ENCODE results near the gene CILP. TPM values are rescaled to one million over a fixed set of nuclear protein-coding genes. Genes with fewer than 3 reads are reported as not detected.

CILP gene
- total RNA-seq, 1 donor from 2014 or later = not detected

DNA sequence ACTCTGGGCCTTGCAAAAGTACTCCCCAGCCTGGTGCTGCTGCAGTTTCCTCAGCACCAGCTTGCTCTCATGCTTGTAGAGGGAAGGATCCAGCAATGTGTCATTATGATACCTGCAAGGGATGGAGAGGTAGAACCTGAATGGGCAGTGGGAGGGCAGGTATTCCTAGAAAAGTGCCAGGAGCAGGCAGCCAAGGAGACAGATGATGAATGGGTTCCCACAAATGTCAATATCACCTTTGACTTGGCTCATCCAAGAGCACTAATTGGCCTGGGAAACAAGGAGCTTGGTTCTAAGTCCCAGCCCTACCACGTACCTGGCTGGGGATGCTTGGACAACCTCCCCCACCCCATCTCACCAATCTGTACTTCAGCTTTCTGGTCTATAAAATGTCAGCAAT lies 9.4 kb downstream of the CILP start:
- H3K4me3 Mint-ChIP-seq (ENCODE audit: unreplicated experiment) = no peak overlapping the region
- TF ChIP-seq, protein P1, sequence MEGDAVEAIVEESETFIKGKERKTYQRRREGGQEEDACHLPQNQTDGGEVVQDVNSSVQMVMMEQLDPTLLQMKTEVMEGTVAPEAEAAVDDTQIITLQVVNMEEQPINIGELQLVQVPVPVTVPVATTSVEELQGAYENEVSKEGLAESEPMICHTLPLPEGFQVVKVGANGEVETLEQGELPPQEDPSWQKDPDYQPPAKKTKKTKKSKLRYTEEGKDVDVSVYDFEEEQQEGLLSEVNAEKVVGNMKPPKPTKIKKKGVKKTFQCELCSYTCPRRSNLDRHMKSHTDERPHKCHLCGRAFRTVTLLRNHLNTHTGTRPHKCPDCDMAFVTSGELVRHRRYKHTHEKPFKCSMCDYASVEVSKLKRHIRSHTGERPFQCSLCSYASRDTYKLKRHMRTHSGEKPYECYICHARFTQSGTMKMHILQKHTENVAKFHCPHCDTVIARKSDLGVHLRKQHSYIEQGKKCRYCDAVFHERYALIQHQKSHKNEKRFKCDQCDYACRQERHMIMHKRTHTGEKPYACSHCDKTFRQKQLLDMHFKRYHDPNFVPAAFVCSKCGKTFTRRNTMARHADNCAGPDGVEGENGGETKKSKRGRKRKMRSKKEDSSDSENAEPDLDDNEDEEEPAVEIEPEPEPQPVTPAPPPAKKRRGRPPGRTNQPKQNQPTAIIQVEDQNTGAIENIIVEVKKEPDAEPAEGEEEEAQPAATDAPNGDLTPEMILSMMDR (IDR thresholded peaks at IDR 0.05; ENCODE audit: unreplicated experiment) = no peak
- H3K27me3 Mint-ChIP-seq (ENCODE audit: unreplicated experiment) = peaks cover 2% of the 10 kb centered on the region
- no peak overlapping the region for H3K27ac Mint-ChIP-seq (ENCODE audit: unreplicated experiment)
- DNase-seq (ENCODE audit: low spot score) = no peak
- H3K36me3 Mint-ChIP-seq (ENCODE audit: low read depth, unreplicated experiment) = no peaks in the 10 kb centered on the region
- no peaks in the 10 kb centered on the region for H3K4me1 Mint-ChIP-seq (ENCODE audit: unreplicated experiment)
- no peaks in the 10 kb centered on the region for H3K9me3 Mint-ChIP-seq (ENCODE audit: unreplicated experiment)

DNA sequence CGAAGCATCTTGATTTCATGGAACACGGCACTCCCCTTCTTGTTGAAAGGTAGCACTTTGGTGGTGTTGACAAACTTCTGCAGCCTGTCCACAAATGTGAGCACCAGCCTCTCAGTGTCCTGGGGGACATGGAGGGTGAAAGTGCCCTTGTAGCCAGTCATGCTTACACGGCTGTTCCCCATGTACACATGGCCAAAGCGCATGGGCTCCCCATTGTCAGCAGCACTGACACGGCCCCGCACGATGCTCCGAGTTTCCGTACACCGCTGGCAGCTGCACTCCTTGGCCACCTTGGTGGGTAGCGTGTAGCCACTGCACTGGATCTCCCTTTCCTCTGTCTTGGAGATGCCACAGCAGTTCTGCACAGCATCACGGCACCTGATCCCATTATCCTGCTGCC lies 12.7 kb downstream of the CILP start:
- Mint-ChIP-seq H3K36me3 (ENCODE audit: low read depth, unreplicated experiment) (no peaks in the 10 kb centered on the region), H3K27ac (ENCODE audit: unreplicated experiment) (no peak overlapping the region), H3K9me3 (ENCODE audit: unreplicated experiment) (no peaks in the 10 kb centered on the region), H3K4me1 (ENCODE audit: unreplicated experiment) (no peaks in the 10 kb centered on the region), H3K4me3 (ENCODE audit: unreplicated experiment) (no peak overlapping the region), H3K27me3 (ENCODE audit: unreplicated experiment) (peaks cover 2% of the 10 kb centered on the region)
- TF ChIP-seq, protein P1 (IDR thresholded peaks at IDR 0.05; ENCODE audit: unreplicated experiment) = no peak
- no peak for DNase-seq (ENCODE audit: low spot score)

DNA sequence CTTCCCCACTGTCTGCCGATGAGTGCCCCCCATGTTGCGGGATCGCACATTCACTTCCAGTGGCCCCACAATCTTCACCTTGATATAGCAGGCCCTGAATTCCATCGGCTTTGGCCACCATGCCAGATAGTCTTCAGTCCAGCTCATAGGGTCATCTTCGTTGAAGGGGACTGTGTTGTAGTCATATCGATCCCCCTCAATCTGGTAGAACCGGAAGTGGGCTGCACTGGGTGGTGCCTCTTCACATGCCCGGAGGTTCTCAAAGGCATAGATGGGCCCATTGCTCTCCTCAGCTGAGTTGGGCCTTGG lies 14.0 kb downstream of the CILP start:
- TF ChIP-seq, protein P1 (IDR thresholded peaks at IDR 0.05; ENCODE audit: unreplicated experiment) = no peak
- Mint-ChIP-seq H3K4me3 (ENCODE audit: unreplicated experiment) (no peak overlapping the region), H3K4me1 (ENCODE audit: unreplicated experiment) (no peaks in the 10 kb centered on the region), H3K9me3 (ENCODE audit: unreplicated experiment) (no peaks in the 10 kb centered on the region), H3K27ac (ENCODE audit: unreplicated experiment) (no peak overlapping the region), H3K27me3 (ENCODE audit: unreplicated experiment) (peaks cover 2% of the 10 kb centered on the region), H3K36me3 (ENCODE audit: low read depth, unreplicated experiment) (no peaks in the 10 kb centered on the region)
- no peak for DNase-seq (ENCODE audit: low spot score)

DNA sequence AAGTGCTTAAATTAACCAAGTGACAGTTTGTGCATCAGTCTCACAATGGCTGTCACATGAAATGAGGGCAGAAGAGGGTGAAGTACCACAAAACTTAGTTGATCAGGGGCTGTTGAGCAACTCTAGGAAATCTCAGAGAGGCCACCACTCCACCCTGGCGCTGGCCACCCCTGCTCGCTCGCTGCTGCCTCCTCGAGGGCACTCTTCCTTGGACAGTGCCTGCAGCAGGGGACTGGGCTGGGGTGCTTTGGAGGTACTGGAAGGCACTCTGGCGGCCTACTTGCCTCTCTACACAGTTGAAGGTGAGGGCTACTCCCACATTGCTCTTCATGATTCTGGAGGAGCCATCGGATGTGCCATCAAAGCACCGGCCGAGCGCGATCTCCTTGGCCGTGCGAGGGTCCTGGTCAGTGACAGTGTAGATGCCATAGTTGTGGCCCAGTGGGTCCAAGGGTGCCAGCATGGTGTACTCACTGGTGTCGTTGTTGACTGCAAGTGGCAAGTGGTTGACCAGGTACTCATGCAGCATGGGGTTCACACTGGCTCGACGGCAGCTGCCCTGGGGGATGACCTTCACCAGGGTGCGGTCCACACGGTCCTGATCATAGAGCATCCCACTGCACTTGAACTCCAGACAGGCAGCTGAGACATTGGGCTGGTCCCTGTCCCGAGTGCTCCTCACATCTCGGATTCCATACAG lies 14.5 kb downstream of the CILP start:
- H3K4me3 Mint-ChIP-seq (ENCODE audit: unreplicated experiment) = no peak overlapping the region
- H3K27ac Mint-ChIP-seq (ENCODE audit: unreplicated experiment) = no peak overlapping the region
- H3K9me3 Mint-ChIP-seq (ENCODE audit: unreplicated experiment) = no peaks in the 10 kb centered on the region
- no peaks in the 10 kb centered on the region for H3K4me1 Mint-ChIP-seq (ENCODE audit: unreplicated experiment)
- no peaks in the 10 kb centered on the region for H3K36me3 Mint-ChIP-seq (ENCODE audit: low read depth, unreplicated experiment)
- DNase-seq (ENCODE audit: low spot score) = no peak
- TF ChIP-seq, protein P1 (IDR thresholded peaks at IDR 0.05; ENCODE audit: unreplicated experiment) = no peak
- peaks cover 3% of the 10 kb centered on the region for H3K27me3 Mint-ChIP-seq (ENCODE audit: unreplicated experiment)

DNA sequence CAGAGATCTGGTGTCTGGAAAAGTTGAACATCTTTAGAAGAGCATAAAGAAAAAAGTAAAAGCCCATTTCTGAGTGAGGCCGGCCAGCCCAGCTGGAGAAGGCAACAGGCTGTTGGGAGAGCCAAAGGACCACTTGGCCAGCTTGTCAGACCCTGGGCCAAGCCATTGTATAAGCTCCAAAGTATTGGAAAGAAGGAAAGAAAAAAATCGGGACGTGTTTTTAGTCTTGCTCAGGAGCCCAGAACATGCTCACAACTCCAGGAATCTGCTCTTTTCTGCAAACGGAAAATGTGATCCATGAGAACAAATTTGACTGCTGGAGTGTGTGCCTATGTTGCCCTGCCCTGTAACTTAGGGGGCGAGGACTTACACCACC lies 15.7 kb downstream of the CILP start:
- DNase-seq (ENCODE audit: low spot score) = no peak
- Mint-ChIP-seq H3K27ac (ENCODE audit: unreplicated experiment) (no peak overlapping the region), H3K27me3 (ENCODE audit: unreplicated experiment) (peaks cover 1% of the 10 kb centered on the region), H3K9me3 (ENCODE audit: unreplicated experiment) (no peaks in the 10 kb centered on the region), H3K36me3 (ENCODE audit: low read depth, unreplicated experiment) (no peaks in the 10 kb centered on the region), H3K4me1 (ENCODE audit: unreplicated experiment) (no peaks in the 10 kb centered on the region), H3K4me3 (ENCODE audit: unreplicated experiment) (no peak overlapping the region)
- TF ChIP-seq, protein P1 (IDR thresholded peaks at IDR 0.05; ENCODE audit: unreplicated experiment) = no peak

Data from endothelial cell (in vitro differentiated cells).